NCI-H1417 (cell line): ENCODE data around the gene METAP1.
"Not testable (repeated sequence)": the region's sequence is repeated elsewhere in the genome, so short reads cannot be mapped to it uniquely, and the experiment has no call there.

Source experiments
- DNase-seq, 3 experiments: peaks; one replicate each; lab custom pipeline; 2025; lab: John Stamatoyannopoulos, UW

The METAP1 gene

GRCh38 chr4:99059550-99059949, 64.0 kb downstream of the METAP1 start:
- DNase-seq: no peak

- DNase-seq: no peak
Observed at GRCh38 chr4:99061048-99061700, 65.7 kb downstream of the METAP1 start.

GRCh38 chr4:99062120-99062519, 66.6 kb downstream of the METAP1 start:
- DNase-seq: peak; percentile 33 to 78 (median 75)

GRCh38 chr4:99065521-99065920, 70.0 kb downstream of the METAP1 start:
- not testable (repeated sequence) for DNase-seq

- DNase-seq: no peak
Observed at GRCh38 chr4:99067617-99068016, 72.1 kb downstream of the METAP1 start.

GRCh38 chr4:99071159-99071558, 75.6 kb downstream of the METAP1 start:
- DNase-seq: no peak

- peak in 1 of 3 experiments; percentile 17 for DNase-seq
Observed at GRCh38 chr4:99074816-99075215, 79.3 kb downstream of the METAP1 start.

- no peak for DNase-seq
Observed at GRCh38 chr4:99076292-99076976, 80.9 kb downstream of the METAP1 start.

GRCh38 chr4:99077177-99077576, 81.7 kb downstream of the METAP1 start:
- DNase-seq: no peak

- DNase-seq: no peak
Observed at GRCh38 chr4:99078336-99078735, 82.8 kb downstream of the METAP1 start.

- no peak for DNase-seq
Observed at GRCh38 chr4:99078931-99079624, 83.6 kb downstream of the METAP1 start.

- DNase-seq: no peak
Observed at GRCh38 chr4:99079625-99080295, 84.2 kb downstream of the METAP1 start.

GRCh38 chr4:99080869-99081268, 85.3 kb downstream of the METAP1 start:
- DNase-seq: not testable (repeated sequence)

- DNase-seq: no peak
Observed at GRCh38 chr4:99082192-99082591, 86.7 kb downstream of the METAP1 start.

- DNase-seq: no peak
Observed at GRCh38 chr4:99084595-99084994, 89.1 kb downstream of the METAP1 start.

- peak in 2 of 3 experiments; percentile 58 to 74 for DNase-seq
Observed at GRCh38 chr4:99088023-99088449, 92.5 kb downstream of the METAP1 start.

- peak; percentile 59 to 90 (median 80) for DNase-seq
Observed at GRCh38 chr4:99088481-99089365, 93.2 kb downstream of the METAP1 start, which contains the start of gene ADH5. TSS of gene ADH5 (minus strand) at chr4:99088788. CDS start at chr4:99088700, 88 bp downstream.

- no peak for DNase-seq
Observed at GRCh38 chr4:99090481-99091215, 95.1 kb downstream of the METAP1 start.

- DNase-seq: no peak
Observed at GRCh38 chr4:99091216-99091575, 95.7 kb downstream of the METAP1 start.

GRCh38 chr4:99091841-99092240, 96.3 kb downstream of the METAP1 start:
- not testable (repeated sequence) for DNase-seq

- no peak for DNase-seq
Observed at GRCh38 chr4:99099311-99099710, 103.8 kb downstream of the METAP1 start.
